ENCODE results near the gene TFB2M.
A peak's percentile ranks its signal among the peaks of the same experiment; 100 is the strongest.
"Not testable (repeated sequence)": the region's sequence is repeated elsewhere in the genome, so short reads cannot be mapped to it uniquely, and the experiment has no call there.

Gene TFB2M

GRCh38 chr1:246582301-246583055, 16.4 kb upstream of the TFB2M start:
- peak; percentile 60 for DNase-seq

- no peak for DNase-seq
These were observed 14.7 kb upstream of the TFB2M start for GRCh38 chr1:246580497-246581370.

- DNase-seq: peak; percentile 80
These were observed 13.8 kb upstream of the TFB2M start for GRCh38 chr1:246579818-246580217.

- peak; percentile 91 for DNase-seq
These were observed 11.7 kb upstream of the TFB2M start for GRCh38 chr1:246577720-246578106.

- DNase-seq: no peak
These were observed 11.1 kb upstream of the TFB2M start for GRCh38 chr1:246577082-246577719.

- DNase-seq: no peak
These were observed 10.6 kb upstream of the TFB2M start for GRCh38 chr1:246576709-246577032.

GRCh38 chr1:246573491-246573890, 7.4 kb upstream of the TFB2M start:
- DNase-seq: peak; percentile 67

GRCh38 chr1:246572785-246573184, 6.7 kb upstream of the TFB2M start:
- DNase-seq: no peak

- no peak for DNase-seq
These were observed 5.9 kb upstream of the TFB2M start for GRCh38 chr1:246571953-246572352.

- peak; percentile 78 for DNase-seq
These were observed 5.2 kb upstream of the TFB2M start for GRCh38 chr1:246571309-246571708.

- peak; percentile 56 for DNase-seq
These were observed 3.5 kb upstream of the TFB2M start for GRCh38 chr1:246569248-246570238.

- DNase-seq: no peak
These were observed 1.7 kb upstream of the TFB2M start for GRCh38 chr1:246567646-246568235.

- DNase-seq: peak; percentile 67
These were observed 968 bp upstream of the TFB2M start for GRCh38 chr1:246566813-246567645.

- peak; percentile 60 for DNase-seq
These were observed 322 bp downstream of the TFB2M start for GRCh38 chr1:246565751-246566127.

GRCh38 chr1:246564839-246565750, 966 bp downstream of the TFB2M start:
- DNase-seq: peak; percentile 50

- not testable (repeated sequence) for DNase-seq
These were observed 5.2 kb downstream of the TFB2M start for GRCh38 chr1:246560833-246561232.

- no peak for DNase-seq
These were observed 6.8 kb downstream of the TFB2M start for GRCh38 chr1:246559310-246559709.

GRCh38 chr1:246558041-246558440, 8.0 kb downstream of the TFB2M start:
- DNase-seq: no peak

GRCh38 chr1:246554201-246554600, 11.9 kb downstream of the TFB2M start:
- DNase-seq: no peak

GRCh38 chr1:246552110-246552509, 14.0 kb downstream of the TFB2M start:
- no peak for DNase-seq
